ENCODE results near the gene CPT1A.

DNA sequence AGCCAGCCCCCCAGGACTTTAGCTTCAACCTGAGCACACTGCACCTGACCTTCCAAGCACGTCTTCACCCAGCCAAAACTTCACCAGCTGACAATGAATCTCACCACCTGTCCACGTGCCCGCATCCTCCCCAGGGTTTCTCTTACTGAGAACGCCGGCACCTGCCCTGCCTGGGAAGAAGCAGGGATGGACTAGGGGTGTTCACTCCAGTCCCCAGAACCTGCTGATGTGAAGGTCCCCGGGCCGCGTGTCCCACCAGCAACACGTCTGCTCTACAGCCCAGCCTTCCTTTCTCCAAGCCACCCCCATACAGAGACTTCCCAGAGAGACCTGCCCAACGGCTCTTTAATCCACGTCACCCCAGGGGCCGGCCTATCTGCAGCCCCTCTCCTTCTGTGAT is 12.8 kb downstream of the CPT1A start:
- TF ChIP-seq EZH2phosphoT487 (IDR thresholded peaks at IDR 0.05; ENCODE audit: borderline replicate concordance), result no peak
- TF ChIP-seq, protein P1, sequence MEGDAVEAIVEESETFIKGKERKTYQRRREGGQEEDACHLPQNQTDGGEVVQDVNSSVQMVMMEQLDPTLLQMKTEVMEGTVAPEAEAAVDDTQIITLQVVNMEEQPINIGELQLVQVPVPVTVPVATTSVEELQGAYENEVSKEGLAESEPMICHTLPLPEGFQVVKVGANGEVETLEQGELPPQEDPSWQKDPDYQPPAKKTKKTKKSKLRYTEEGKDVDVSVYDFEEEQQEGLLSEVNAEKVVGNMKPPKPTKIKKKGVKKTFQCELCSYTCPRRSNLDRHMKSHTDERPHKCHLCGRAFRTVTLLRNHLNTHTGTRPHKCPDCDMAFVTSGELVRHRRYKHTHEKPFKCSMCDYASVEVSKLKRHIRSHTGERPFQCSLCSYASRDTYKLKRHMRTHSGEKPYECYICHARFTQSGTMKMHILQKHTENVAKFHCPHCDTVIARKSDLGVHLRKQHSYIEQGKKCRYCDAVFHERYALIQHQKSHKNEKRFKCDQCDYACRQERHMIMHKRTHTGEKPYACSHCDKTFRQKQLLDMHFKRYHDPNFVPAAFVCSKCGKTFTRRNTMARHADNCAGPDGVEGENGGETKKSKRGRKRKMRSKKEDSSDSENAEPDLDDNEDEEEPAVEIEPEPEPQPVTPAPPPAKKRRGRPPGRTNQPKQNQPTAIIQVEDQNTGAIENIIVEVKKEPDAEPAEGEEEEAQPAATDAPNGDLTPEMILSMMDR (conservative IDR thresholded peaks at IDR 0.05; ENCODE audit: low read length), result no peak
